Mesenteric fat pad (tissue), 1 donor: ENCODE measurements around the gene PRDM13. TPM values are rescaled to one million over a fixed set of nuclear protein-coding genes. Genes with fewer than 3 reads are reported as not detected.
"Not testable (repeated sequence)": the region's sequence is repeated elsewhere in the genome, so short reads cannot be mapped to it uniquely, and the experiment has no call there.

Experiments
- DNase-seq: peaks from one replicate; pipeline ENCODE4 v3.0.0-alpha.2; 2020; ENCODE audit warnings: low spot score
- long read RNA-seq: library from polyadenylated mRNA; unstranded; transcript quantifications from one replicate; pipeline ENCODE4 v2.0.0, GENCODE V29; 2020
- total RNA-seq: library from RNA; stranded (reverse); fragmentation: NEBNext Ultra II Directional; extraction: Animal tissue kit (Norgen Biotek cat#: 25700); gene quantifications from one replicate; pipeline ENCODE4 v1.2.1, GENCODE V29; 2021
- donor health status: DM: yes; HTN: yes; CAD: no.

PRDM13 gene
- total RNA-seq, result not detected
- long read RNA-seq, result 0 reads

DNA sequence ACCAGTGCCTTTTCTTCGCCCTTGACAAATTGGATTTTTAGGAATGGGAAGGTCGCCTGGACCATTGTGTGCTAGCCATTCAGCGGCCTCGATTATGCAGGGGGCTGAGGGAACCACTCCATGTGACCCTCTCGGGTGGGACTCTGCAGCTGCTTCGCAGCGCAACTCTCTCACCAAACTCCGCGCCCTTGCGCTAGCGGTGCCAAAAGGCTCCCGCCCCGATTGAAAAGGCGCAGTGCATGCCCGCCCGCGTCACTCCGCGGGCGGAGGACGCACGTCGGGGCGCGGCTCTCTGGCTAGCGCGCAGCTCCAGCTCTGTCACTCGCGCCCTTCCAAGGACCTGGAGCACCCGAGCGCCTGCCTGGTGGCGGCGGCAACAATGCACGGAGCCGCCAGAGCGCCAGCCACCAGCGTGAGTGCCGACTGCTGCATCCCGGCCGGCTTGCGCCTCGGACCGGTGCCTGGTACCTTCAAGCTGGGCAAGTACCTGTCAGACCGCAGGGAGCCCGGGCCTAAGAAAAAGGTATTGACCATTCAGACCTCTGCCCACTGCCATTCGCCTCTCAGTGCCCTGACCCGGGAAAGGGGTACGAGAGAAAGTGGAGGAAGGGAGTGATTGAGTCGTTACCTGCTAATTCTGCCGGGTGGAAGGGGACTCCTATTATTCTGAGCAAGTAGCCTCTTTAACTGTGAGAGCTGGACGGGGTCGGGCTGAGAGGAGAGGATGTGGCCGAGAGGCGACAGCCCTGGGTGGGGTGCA lies at the start of gene PRDM13:
TSS of gene PRDM13 (plus strand) at position 178 of the 760 bp plus-strand sequence. CDS start at position 380, 202 bp downstream.
- DNase-seq, result no peak

DNA sequence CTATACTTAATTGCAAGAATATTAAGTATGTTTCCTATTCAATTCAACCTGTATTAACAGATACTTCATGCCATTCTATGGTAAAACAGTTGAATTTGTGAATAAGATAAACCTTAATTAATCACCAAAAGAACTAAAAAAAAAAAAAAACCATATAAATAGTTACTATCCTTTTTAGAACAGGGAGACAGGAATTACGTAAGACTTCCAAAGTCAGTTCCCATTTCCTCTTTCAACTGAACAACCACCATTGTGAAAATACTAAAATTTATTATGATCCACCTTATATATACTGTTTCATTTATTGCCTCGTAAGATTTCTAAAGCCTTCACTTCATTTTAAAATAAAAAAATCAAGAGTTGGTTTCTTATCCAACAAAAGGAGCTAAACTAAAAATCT lies 47.6 kb upstream of the PRDM13 start:
- DNase-seq, result no peak

DNA sequence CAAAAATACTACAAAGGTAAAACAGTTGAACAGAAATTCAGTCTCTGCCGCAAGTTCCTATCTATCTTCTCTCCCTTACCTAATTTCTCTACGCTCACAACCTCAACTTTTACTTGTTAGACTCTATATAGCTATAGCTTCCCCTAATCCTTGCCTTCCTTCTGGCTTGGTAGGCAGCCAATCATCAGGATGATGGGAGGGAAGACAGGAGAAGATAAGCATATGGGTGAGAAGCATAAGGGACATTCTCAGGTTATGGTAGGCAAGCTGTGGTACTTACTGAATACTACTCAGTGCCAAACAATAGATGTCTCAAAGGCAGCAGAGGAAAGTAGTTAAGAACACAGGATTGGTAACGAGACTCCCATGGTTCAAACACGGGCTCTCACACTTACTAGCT lies 46.0 kb upstream of the PRDM13 start:
- no peak for DNase-seq

DNA sequence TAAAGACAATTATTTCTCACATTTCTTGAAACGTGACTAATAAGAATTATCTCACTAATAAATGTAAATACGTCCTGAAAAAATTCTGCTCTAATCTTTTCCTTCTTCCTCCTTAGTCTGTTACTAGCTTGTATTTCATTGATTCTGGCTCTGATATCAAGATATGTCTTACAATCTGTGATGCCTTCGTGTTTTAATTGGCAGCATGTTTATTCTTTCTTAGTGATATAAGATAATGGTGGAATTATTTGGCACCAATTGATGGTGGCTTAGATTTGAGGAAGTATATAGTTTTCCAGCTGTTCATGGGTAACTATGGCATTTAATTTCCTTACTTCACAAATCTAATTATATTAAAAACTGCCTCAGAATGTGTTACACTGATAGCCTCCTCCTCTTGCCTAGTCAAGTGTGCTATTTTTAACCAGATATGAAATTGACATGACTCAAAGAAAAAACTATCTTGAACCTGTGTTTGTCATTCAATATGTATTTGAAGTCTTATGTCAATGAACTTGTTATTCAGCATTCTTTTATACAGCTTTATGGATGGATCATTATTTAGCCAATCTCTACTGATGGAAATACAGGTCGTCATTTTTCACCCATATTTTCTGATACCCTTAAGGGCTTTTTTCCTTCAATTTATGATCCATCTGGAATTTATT lies 43.4 kb upstream of the PRDM13 start:
- DNase-seq, result no peak

DNA sequence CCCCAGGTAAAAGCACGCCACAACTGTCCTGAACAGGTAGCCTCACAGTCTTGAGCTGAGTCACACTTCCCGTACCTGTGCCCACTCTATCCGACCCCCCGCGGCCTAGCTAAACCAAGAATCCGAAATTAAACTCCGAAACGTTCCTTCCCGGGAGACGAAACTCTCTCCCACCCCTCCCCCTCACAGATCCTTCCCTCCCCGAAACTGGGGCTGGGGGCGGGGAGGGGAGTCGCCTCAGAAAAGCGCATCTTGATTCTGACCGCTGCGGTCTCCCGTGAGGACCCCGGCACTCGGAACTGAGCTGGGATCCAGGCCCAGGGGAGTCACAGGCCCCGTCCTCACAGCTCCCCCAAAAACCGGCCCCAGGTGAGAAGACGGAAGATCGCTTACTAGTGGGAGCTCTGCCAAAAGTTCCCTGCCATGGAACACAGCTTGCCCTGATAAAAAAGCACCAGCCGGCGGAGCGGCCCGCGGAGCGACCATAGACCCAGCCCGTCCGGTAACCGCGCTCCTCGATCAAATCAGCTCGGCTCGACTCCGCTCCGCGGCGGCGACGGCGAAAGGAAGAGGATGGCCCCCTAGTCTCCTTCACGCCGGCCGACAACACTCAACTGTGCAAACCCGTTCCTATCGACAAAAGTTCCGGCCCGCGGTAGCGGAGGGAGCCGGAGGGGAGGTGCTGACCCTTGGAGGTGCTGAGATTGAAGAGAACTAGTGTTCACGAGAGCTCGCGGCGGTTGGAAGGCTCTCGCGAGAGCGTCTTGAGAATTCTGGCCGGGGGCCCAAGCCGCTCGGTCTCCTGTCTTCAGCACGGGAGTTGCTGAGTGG lies 38.3 kb upstream of the PRDM13 start, which contains the start of gene CCNC:
TSS of gene CCNC (minus strand) at position 558 of the 831 bp plus-strand sequence. CDS start at position 425, 133 bp downstream.
- DNase-seq, result peak; percentile 97

DNA sequence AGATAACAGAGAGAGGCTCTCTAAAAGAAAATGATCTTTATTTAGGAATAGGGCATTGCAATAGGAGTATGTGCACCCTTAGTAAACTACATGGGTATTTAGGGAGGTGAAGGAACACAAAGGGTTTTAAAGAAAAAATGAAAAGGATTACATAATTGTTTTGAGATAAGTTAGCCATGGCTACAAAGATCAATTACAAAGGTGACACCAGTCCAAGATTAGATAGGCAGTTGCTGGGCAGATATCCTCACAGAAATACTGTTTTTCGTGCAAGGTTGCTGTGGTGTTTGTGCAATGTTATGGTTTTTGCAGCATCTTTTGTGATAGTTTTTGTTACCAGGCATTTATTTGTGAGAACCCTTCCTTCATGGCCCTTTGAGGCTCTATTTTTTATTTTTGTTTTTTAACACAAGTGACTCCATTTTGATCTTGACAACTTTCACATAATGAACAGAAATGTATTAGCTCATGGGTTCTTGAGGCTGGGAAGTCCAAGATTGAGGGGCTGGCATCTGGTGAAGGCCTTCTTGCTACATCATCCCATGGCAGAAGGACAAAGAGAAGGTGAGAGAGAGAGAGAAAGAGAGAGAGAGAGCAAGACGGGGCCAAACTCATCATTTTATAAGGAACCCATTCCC lies 32.5 kb upstream of the PRDM13 start:
- no peak for DNase-seq

DNA sequence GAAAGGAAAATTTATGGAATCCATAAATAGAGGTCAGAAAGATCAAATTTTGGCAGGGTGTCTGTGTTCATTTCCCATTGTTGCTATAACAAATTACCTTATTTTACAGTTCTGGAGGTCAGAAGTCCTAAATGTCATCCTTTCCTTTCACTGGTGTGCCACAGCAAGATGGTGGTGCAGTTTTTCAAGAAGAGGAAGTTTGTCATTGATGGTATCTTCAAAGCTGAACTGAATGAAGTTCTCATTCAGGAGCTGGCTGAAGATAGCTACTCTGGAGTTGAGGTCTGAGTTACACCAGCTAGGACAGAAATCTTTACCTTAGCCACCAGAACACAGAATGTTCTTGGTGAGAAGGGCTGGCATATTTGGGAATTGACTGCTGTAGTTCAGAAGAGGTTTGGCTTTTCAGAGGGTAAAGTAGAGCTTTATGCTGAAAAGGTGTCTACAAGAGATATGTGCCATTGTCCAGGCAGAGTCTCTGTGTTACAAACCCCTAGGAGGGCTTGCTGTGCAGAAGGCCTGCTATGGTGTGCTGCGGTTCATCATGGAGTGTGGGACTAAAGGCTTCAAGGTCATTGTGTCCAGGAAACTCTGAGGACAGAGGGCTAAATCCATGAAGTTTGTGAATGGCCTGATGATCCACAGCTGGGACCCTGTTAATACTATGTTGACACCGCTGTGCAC lies 30.9 kb upstream of the PRDM13 start:
- DNase-seq, result no peak

DNA sequence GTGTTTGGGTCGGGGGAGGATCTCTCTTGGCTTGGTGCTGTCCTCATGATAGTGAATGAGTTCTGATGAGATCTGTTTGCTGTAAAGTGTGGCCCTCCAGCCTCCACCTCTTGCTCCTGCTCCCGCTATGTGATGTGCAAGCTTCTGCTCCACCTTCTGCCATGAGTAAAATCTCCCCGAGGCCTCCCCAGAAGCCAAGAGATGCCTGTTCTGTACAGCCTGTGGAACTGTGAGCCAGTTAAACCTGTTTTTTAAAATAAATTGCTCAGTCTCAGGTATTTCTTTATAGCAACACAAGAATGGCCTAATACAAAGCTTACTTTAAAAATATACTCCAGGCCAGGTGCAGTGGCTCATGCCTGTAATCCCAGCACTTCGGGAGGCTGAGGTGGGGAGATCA lies 26.9 kb upstream of the PRDM13 start:
- no peak for DNase-seq

DNA sequence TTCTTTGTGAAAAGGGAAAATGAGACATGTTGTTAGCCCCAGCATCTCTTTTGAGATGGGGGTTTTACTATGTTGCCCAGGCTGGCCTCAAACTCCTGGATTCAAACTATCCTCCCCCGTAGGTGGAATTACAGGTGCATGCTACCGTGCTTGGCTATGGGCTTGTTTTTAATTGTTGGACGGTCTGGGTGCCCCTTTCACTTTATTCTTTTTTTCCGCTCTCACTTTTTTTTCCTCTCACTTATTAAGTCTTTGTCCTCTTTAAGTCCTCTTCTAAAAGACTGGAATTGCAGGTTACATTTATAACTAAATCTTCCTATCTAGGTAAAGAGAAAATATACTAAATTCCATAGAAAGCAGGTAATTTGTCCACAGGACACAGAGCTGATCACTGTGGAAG lies 18.8 kb upstream of the PRDM13 start:
- no peak for DNase-seq

DNA sequence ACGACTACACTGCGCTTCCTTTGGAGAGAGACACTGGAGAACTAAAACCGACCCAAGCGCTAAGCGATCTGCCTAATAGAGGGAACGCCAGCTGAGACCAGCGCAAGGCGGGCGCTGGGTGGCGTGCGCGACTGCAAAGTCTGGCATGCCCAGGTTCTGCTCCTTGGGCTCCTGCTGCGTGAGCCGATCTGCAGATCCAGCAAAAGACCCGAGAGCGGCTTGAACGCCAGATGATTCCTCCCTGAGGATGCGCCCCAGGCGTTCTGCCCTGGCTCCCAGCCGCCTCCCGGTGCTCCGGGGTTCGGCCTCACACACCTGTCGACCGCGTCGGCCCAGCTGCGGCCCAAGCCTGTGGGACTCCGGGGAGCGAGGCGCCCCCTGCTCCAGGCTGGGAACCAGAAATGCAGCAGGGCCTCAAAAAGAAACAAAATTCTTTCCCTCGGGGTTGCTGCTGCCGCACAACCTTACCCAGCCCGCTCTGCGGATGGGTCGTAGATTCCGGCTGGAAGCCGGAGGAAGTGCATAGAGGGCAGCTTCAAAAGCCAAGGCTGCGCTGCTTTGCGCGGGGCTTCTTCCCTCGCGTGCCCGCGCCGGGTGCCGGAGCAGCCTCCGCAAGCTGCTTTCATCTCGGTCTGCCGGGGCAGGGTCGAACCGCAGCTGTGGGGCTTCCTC lies 17.9 kb upstream of the PRDM13 start:
- DNase-seq, result no peak

DNA sequence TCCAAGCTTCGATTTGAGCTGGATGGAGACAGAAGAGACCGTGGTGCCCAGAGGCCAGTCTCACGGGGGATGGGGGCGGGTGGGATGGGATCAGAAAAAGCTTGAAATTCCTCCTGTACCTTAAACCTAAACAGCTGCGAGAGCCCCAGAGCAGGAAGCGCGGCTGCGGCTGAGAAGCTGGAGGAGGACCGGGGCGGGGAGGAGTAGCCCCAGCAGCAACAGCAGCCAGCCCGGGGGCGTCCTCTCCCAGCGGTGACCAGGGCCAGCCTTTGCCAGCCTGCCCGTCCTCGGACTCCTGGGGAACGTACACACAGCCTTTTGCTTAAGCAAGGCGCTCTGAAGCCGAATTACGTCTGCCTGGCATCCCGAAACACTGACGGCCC lies 17.4 kb upstream of the PRDM13 start:
- no peak for DNase-seq

DNA sequence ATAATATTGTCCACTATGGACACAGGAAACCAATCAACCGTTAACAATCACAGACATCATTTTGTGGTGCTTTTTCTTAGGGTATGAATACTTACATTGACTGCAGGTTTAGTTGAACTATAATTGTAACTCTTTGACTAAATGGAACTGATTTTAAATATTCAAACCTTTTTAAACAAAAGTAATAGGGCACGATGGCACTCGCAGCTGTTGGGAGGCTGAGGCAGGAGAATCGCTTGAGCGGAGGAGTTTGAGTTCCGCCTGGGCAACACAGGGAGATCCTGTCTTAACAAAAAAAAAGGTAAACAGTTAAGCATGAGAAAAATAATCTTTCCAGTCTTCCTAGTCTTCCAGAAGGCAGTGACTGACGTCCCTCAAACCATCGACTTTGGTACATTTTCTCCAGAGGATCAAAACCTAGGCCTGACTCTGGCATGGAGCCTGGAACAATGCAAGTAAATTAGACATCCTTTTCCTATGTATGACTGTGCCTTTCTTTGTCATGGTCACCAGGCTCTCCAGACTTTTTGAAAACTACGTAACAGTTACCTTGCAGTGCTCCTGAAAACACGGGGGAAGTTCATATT lies 16.6 kb upstream of the PRDM13 start:
- DNase-seq, result no peak

DNA sequence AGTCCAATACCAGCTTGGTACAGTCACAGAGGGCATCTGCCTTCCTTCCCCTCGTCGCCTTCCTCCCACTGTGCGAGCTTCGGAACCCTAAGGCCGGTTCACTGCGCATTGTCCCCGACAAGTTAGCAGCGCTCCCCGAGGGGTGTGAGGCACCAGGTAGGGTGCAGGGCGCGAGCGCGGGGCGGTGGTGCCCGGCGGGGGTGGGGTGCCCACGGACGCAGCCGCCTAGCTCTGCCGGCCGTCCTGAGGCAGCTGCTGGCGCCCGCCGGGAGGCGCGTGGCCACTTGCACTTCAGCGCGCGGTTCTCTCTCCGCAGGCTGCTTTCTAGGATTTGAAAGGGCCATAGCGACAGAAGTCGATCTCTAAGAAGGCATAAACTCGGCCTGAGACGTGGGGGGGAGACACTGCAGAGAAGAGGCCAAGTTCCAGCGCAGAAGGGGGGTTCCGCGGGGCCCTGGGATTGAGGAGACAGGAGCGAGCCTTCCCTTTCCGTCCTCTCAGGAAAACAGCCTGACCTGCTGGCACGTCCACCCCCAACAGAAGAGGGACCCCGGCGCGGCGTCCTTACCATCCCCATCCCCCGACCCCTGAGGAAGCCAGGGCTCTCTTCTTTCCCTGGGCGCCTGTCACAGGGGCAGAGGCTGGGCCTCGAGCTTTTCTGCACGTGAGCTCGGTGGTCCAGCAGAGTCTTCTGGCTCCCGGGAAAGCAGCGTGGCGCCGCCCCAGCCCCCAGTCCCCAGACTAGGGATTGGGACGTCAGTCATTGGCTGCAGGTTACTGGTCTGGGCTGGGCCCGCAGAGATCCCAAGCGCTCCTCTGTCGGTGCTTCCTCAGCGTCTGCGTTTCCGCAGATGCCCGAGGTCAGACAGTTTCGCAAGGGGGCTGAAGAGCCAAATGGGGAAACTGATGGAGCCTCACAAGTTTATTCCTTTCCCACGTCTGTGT lies 15.6 kb upstream of the PRDM13 start:
- DNase-seq, result no peak

DNA sequence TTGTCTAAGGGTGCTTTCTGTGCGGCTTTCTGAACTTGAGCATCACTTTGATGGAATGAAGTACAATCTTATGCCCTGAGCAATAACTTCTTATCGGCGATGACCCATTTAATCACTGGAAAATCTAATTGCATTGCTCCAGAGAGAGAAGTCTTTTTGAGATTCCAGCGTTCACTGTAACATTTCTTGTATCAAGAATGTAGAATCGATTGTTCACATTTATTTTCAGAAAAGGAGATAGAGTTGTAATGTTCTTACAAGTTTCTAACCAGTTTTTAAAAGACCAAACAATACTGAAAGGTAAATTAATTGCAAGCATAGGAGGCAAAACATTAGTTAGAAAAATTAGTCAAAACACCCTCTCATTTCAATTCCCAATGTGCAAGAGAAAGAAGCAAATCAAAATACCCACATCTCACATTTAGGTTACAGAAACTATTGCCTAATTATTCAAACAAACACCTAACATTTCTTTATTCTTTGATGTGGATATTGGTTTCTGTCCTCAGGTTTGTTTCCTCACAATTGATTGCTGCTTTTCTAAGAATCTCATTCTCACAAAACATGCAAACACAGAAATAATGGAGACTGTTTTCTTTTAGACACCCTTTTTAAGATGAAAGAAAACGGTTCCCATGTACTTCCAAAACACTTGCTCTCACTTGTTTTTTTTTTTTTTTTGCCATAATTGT lies 14.8 kb upstream of the PRDM13 start:
- no peak for DNase-seq

DNA sequence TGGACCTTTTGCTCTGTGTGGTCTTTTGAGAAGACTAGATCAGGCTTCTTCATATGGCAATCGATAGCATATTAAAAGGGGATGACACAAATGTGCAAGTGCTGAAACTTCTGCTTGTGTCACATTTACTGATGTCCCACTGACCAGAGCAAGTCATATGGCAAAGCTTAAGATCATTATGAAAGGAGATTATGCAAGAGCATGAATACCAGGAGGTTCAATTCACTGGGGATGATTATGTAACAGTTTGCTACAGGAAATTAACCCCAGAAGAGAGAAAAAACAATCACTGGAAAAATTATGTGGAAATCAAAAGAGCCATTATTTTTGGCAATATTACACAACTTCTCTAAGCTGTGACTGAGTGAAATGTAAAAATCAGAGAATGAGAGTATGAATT lies 13.7 kb upstream of the PRDM13 start:
- no peak for DNase-seq

DNA sequence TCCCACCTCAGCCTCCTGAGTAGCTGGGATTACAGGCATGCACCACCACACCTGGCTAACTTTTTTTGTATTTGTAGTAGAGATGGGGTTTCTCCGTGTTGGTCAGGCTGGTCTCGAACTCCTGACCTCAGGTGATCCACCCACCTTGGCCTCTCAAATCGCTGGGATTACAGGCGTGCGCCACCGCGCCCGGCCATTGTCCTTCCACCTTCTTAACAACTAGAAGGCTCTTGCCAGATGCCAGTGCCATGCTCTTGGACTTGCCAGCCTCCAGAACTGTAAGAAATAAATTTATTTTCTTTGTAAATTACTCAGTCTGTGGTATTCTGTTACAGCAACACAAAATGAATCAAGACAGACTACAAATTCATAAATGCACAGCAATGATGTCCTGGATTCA lies 11.9 kb upstream of the PRDM13 start:
- DNase-seq, result not testable (repeated sequence)

DNA sequence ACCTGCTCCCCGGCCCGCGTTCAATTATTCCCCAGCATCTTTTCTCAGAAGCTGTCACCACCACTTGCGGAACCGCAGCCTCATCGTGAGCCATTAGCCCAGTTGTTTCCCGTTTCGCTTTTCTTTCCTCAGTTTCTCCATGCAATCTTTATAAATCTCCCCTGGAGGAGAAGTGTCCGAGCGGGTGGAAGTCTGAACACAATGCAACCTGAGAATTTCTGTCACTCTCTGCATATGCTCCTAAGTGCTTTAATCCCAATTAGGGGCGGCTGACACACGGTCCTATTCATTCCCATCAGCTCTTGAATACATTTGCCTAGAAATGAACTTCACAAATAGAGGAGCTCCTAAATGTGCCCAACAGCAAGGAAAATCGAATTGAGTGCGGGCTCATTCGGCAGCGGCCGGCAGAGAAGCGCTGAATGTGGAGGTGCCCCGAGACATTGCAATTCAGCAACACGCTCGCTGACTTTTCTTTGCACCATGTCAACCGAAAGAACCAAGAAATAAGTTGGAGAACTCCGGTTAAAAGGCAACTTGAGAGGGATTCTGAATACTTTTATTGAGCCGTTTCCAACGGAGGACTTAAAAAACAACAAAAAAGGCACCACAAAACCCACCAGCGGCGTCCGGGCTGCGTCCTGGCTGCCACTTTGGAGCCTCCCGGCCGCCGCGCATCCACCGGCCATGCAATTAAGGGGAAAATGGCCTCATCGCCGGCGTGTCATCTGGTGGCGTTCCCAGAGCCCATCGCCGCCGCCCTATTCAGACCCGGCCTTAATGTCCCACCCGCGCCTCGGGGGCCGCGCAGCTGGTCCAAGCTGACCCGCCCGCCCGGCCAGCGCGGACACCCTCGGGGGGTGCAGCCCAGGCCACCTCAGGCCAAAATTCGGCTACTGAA lies 3.9 kb upstream of the PRDM13 start:
- no peak for DNase-seq
